ENCODE data around the gene SPIRE2.
"Not testable (repeated sequence)": the region's sequence is repeated elsewhere in the genome, so short reads cannot be mapped to it uniquely, and the experiment has no call there.

The SPIRE2 gene, protein sequence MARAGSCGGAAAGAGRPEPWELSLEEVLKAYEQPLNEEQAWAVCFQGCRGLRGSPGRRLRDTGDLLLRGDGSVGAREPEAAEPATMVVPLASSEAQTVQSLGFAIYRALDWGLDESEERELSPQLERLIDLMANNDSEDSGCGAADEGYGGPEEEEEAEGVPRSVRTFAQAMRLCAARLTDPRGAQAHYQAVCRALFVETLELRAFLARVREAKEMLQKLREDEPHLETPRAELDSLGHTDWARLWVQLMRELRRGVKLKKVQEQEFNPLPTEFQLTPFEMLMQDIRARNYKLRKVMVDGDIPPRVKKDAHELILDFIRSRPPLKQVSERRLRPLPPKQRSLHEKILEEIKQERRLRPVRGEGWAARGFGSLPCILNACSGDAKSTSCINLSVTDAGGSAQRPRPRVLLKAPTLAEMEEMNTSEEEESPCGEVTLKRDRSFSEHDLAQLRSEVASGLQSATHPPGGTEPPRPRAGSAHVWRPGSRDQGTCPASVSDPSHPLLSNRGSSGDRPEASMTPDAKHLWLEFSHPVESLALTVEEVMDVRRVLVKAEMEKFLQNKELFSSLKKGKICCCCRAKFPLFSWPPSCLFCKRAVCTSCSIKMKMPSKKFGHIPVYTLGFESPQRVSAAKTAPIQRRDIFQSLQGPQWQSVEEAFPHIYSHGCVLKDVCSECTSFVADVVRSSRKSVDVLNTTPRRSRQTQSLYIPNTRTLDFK

DNA sequence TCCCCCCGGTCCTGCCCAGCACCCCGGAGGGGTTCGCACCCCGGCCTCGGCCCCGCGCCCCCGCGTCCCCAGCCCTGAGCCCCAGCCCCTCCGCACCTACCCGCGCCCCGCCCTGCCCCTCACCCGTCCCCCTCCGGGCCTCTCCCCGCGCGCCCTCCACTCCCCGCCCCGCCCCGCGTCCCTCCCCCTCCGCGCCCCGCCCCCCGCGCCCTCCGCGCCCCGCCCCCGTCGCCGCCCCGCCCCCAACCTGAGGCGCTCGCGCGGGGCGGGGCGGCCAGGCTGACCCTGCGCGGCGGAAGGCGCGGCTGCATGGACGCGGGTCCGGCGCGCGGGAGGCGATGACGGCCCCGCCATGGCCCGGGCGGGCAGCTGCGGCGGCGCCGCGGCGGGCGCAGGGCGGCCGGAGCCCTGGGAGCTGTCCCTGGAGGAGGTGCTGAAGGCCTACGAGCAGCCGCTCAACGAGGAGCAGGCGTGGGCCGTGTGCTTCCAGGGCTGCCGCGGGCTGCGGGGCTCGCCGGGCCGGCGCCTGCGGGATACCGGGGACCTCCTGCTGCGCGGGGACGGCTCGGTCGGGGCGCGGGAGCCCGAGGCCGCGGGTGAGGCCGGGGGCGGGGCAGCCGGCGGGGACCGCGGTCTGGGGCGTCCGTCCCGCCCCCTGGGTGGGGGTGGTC lies at the start of gene SPIRE2:
TSS of gene SPIRE2 (plus strand) at position 277 of the 671 bp plus-strand sequence. CDS start at position 353, 76 bp downstream.
- H3K4me1 ChIP-seq (ENCODE audit: control insufficient read depth, insufficient read depth, low read length, unreplicated experiment) = peaks cover 13% of the 10 kb centered on the region
- H3K79me2 ChIP-seq (ENCODE audit: control insufficient read depth, insufficient read depth, low read length, unreplicated experiment) = no peaks in the 10 kb centered on the region
- peak within 1 kb of the TSS; percentile 38 for H2AFZ ChIP-seq (ENCODE audit: low read length, unreplicated experiment)
- H3K27ac ChIP-seq (ENCODE audit: low read depth, low read length) = peak within 1 kb of the TSS; percentile 12; the same call in 1 of the 2 replicates
- no peaks in the 10 kb centered on the region for H3K27me3 ChIP-seq (ENCODE audit: insufficient read depth, low read length)
- H3K4me3 ChIP-seq (ENCODE audit: low read depth, low read length) = peak within 1 kb of the TSS; percentile 83
- H3K36me3 ChIP-seq (ENCODE audit: insufficient read depth, low read length) = no peaks in the 10 kb centered on the region

DNA sequence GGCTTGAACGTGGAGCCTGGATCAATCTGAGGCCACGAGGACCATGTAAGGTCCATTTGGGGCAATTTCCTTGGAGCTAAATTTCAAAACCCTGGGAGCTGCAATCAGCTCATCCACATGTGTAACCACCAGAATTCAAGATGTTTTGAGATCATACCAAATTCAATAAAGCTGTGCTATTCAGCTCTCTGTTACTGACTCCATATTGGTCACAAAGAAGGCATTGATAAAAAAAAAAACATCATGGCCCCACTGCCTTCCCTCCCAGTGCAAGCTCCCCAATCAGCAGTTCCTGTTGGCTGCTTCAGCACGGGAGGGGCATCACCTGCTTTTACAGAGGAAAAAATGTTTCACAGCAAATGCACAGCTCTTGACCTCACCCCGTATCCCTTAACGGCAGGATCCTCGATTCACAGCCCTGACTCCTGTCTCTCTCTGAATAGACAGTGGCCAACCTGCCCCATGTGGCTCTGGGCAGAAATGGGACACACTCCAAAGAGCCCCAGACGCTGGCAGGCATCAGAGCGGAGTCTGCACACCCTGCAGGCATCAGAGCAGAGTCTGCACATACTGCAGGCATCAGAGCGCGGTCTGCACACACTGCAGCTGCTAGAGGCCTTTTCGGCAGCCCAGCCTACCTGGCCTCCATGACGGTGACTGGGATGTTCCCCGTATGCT lies 48.9 kb upstream of the SPIRE2 start:
- Histone ChIP-seq H3K27me3 (ENCODE audit: insufficient read depth, low read length) (no peaks in the 10 kb centered on the region), H3K79me2 (ENCODE audit: control insufficient read depth, insufficient read depth, low read length, unreplicated experiment) (no peaks in the 10 kb centered on the region), H3K36me3 (ENCODE audit: insufficient read depth, low read length) (peaks cover 18% of the 10 kb centered on the region; the same call in 1 of the 2 replicates), H3K4me1 (ENCODE audit: control insufficient read depth, insufficient read depth, low read length, unreplicated experiment) (no peaks in the 10 kb centered on the region), H3K27ac (ENCODE audit: low read depth, low read length) (no peak overlapping the region), H2AFZ (ENCODE audit: low read length, unreplicated experiment) (no peak overlapping the region), H3K4me3 (ENCODE audit: low read depth, low read length) (no peak overlapping the region)

DNA sequence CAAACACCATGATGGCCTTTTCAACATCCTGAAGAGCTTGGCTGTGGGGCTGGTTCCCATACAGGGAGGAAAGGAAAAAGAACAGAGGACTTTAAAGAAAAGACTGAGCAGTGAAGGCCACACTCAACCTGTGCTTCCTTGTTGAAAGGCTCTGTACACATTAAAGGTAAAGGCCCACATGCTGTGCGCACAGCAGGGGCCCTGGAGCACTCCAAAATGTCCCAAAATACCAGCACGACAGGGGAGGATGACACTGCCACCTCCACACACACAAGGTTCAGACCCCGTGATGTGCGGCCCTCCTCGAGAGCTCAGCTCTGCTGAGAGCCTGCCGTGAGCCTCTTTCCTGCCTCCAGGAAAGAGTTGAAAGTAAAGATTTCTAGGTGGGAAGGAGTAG lies 48.4 kb upstream of the SPIRE2 start:
- H3K79me2 ChIP-seq (ENCODE audit: control insufficient read depth, insufficient read depth, low read length, unreplicated experiment) = no peaks in the 10 kb centered on the region
- no peaks in the 10 kb centered on the region for H3K27me3 ChIP-seq (ENCODE audit: insufficient read depth, low read length)
- H3K4me1 ChIP-seq (ENCODE audit: control insufficient read depth, insufficient read depth, low read length, unreplicated experiment) = no peaks in the 10 kb centered on the region
- H3K4me3 ChIP-seq (ENCODE audit: low read depth, low read length) = no peak overlapping the region
- no peak overlapping the region for H2AFZ ChIP-seq (ENCODE audit: low read length, unreplicated experiment)
- H3K27ac ChIP-seq (ENCODE audit: low read depth, low read length) = no peak overlapping the region
- peaks cover 19% of the 10 kb centered on the region; the same call in 1 of the 2 replicates for H3K36me3 ChIP-seq (ENCODE audit: insufficient read depth, low read length)

DNA sequence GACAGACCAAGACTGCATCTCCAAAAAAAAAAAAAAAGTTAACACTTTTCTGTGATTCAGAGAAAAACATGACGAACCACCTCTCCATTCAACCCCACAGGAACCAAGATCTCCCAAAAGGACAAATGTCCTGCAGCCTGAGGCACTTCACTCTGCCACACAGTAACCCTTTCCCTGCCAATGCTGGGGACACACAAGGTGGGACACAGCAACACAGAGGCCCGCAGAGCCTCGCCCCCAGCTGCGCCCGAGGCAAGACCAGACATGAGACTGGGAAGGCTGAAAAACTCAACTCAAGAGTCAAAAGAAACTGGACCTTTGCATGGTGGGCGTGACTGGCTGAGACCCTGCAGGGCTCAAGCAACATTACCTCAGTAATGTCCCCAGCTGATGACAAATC lies 45.8 kb upstream of the SPIRE2 start:
- H3K36me3 ChIP-seq (ENCODE audit: insufficient read depth, low read length) = peaks cover 11% of the 10 kb centered on the region; the same call in 1 of the 2 replicates
- H3K4me3 ChIP-seq (ENCODE audit: low read depth, low read length) = no peak overlapping the region
- H3K4me1 ChIP-seq (ENCODE audit: control insufficient read depth, insufficient read depth, low read length, unreplicated experiment) = no peaks in the 10 kb centered on the region
- H3K79me2 ChIP-seq (ENCODE audit: control insufficient read depth, insufficient read depth, low read length, unreplicated experiment) = no peaks in the 10 kb centered on the region
- H3K27ac ChIP-seq (ENCODE audit: low read depth, low read length) = no peak overlapping the region
- H2AFZ ChIP-seq (ENCODE audit: low read length, unreplicated experiment) = no peak overlapping the region
- H3K27me3 ChIP-seq (ENCODE audit: insufficient read depth, low read length) = no peaks in the 10 kb centered on the region

DNA sequence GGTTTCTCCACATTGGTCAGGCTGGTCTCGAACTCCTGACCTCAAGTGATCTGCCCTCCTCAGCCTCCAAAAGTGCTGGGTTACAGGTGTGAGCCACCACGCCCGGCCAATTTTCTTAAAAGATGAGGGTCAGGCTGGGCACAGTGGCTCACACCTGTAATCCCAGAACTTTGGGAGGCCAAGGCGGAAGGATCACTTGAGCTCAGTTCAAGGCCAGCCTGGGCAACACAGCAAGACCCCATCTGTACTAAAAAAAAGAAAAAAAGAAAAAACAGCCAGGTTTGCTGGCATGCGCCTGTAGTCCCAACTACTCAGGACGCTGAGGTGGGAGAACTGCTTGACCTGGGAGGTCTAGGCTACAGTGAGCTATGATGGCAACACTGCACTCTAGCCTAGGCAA lies 44.3 kb upstream of the SPIRE2 start:
- not testable (repeated sequence) for H3K36me3 ChIP-seq (ENCODE audit: insufficient read depth, low read length); H3K4me1 ChIP-seq (ENCODE audit: control insufficient read depth, insufficient read depth, low read length, unreplicated experiment); H3K27ac ChIP-seq (ENCODE audit: low read depth, low read length); H3K79me2 ChIP-seq (ENCODE audit: control insufficient read depth, insufficient read depth, low read length, unreplicated experiment); H3K27me3 ChIP-seq (ENCODE audit: insufficient read depth, low read length); H3K4me3 ChIP-seq (ENCODE audit: low read depth, low read length); H2AFZ ChIP-seq (ENCODE audit: low read length, unreplicated experiment)

DNA sequence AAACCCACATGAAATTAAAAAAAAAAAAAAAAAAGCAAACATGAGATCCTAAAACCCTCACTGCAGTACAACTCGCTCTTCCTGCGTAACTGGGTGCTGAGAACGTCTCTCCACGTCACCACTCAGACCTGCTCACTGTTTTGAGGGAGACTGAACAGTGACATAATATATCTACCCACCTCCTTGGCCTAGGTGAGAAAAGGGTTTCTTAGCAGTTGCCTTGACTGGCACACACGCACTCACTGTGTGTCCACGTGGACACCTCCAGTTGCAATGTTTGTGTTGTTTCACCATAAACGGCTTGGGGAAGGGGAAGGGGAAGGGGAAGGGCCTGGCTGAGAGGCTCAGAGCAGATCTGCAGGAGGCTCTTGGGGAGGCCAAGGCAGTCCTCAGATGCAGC lies 43.9 kb upstream of the SPIRE2 start:
- H3K27ac ChIP-seq (ENCODE audit: low read depth, low read length) = no peak overlapping the region
- H3K79me2 ChIP-seq (ENCODE audit: control insufficient read depth, insufficient read depth, low read length, unreplicated experiment) = no peaks in the 10 kb centered on the region
- H3K27me3 ChIP-seq (ENCODE audit: insufficient read depth, low read length) = no peaks in the 10 kb centered on the region
- no peak overlapping the region for H3K4me3 ChIP-seq (ENCODE audit: low read depth, low read length)
- peaks cover 6% of the 10 kb centered on the region; the same call in 1 of the 2 replicates for H3K36me3 ChIP-seq (ENCODE audit: insufficient read depth, low read length)
- H3K4me1 ChIP-seq (ENCODE audit: control insufficient read depth, insufficient read depth, low read length, unreplicated experiment) = no peaks in the 10 kb centered on the region
- no peak overlapping the region for H2AFZ ChIP-seq (ENCODE audit: low read length, unreplicated experiment)

DNA sequence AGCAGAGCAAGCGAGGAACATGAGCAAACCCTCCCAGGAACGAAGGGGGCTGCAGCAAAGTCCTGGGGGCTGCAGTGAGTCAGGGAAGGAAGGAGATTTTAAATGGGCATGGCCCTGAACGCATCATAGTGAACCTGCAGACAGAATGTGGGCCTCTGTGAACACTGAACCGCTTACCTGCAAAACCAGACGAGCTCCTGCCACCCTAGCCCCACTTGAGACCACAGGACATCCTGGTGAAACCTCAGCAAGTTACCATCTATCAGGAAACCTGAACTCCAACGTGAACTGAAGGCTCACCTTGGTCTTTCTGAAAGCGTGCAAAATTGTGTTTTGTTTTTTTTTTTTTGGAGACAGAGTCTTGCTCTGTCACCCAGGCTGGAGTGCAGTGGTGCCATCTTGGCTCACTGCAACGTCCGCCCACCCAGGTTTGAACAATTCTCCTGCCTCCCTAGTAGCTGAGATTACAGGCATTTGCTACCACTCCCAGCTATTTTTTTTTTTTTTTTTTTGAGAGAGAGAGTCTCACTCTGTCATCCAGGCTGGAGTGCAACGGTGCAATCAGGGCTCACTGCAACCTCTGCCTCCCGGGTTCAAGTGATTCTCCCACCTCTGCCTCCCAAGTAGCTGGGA lies 42.6 kb upstream of the SPIRE2 start:
- no peaks in the 10 kb centered on the region for H3K27me3 ChIP-seq (ENCODE audit: insufficient read depth, low read length)
- no peaks in the 10 kb centered on the region for H3K4me1 ChIP-seq (ENCODE audit: control insufficient read depth, insufficient read depth, low read length, unreplicated experiment)
- no peaks in the 10 kb centered on the region for H3K79me2 ChIP-seq (ENCODE audit: control insufficient read depth, insufficient read depth, low read length, unreplicated experiment)
- no peak overlapping the region for H3K4me3 ChIP-seq (ENCODE audit: low read depth, low read length)
- H3K27ac ChIP-seq (ENCODE audit: low read depth, low read length) = no peak overlapping the region
- H3K36me3 ChIP-seq (ENCODE audit: insufficient read depth, low read length) = peaks cover 6% of the 10 kb centered on the region; the same call in 1 of the 2 replicates
- no peak overlapping the region for H2AFZ ChIP-seq (ENCODE audit: low read length, unreplicated experiment)

DNA sequence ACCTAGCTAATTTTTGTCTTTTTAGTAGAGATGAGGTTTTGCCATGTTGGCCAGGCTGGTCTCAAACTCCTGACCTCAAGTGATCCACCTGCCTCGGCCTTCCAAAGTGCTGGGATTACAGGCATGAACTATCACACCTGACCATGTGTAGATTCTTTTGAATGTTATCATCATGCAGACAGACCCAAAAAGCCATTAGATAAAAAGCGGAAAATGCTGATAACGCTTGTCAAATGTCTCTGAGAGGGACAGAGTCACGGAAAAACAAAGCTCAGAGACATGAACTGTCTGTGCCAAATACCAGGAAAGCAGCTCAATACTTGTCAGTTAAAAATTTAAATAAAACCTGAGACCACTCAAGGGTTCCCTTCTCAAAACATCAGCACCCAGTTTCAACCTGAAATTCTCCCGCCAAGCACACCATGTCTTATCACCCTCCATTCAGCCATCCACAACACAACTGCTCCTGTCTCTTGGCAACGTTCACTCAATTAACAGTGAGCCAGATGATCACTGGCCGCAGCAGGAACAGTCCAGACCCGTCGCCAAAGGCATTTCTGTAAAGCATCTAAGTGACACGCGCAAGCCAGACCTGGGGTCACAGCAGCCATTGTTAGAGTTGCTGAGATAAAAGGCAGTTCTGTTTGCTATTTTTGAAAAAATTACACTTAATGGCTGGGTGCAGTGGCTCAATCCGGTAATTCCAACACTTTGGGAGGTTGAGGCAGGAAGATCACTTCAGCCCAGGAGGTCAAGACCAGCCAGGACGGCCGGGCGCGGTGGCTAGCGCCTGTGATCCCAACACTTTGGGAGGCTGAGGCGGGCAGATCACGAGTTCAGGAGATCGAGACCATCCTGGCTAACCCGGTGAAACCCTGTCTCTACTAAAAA lies 41.6 kb upstream of the SPIRE2 start:
- no peaks in the 10 kb centered on the region for H3K79me2 ChIP-seq (ENCODE audit: control insufficient read depth, insufficient read depth, low read length, unreplicated experiment)
- no peak overlapping the region for H3K4me3 ChIP-seq (ENCODE audit: low read depth, low read length)
- H3K27ac ChIP-seq (ENCODE audit: low read depth, low read length) = no peak overlapping the region
- H3K36me3 ChIP-seq (ENCODE audit: insufficient read depth, low read length) = peaks cover 10% of the 10 kb centered on the region; the same call in 1 of the 2 replicates
- no peak overlapping the region for H2AFZ ChIP-seq (ENCODE audit: low read length, unreplicated experiment)
- no peaks in the 10 kb centered on the region for H3K4me1 ChIP-seq (ENCODE audit: control insufficient read depth, insufficient read depth, low read length, unreplicated experiment)
- H3K27me3 ChIP-seq (ENCODE audit: insufficient read depth, low read length) = no peaks in the 10 kb centered on the region

DNA sequence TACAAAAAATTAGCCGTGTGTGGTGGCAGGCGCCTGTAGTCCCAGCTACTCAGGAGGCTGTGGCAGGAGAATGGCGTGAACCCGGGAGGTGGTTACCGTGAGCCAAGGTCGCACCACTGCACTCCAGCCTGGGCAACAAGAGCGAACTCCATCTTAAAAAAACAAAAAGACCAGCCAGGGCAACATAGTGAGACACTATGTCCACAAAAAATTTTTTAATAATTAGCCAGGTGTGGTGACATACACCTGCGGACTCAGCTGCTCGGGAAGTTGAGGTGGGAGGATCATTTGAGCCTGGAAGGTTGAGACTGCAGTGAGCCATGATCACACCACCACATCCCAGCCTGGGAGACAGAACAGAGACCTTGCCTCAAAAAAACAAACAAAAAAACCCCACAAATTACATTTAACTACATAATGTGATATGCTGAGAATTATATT lies 40.9 kb upstream of the SPIRE2 start:
- Histone ChIP-seq H3K36me3 (ENCODE audit: insufficient read depth, low read length) (peaks cover 10% of the 10 kb centered on the region; the same call in 1 of the 2 replicates), H3K27me3 (ENCODE audit: insufficient read depth, low read length) (no peaks in the 10 kb centered on the region), H3K4me1 (ENCODE audit: control insufficient read depth, insufficient read depth, low read length, unreplicated experiment) (no peaks in the 10 kb centered on the region), H3K27ac (ENCODE audit: low read depth, low read length) (no peak overlapping the region), H2AFZ (ENCODE audit: low read length, unreplicated experiment) (no peak overlapping the region), H3K4me3 (ENCODE audit: low read depth, low read length) (no peak overlapping the region), H3K79me2 (ENCODE audit: control insufficient read depth, insufficient read depth, low read length, unreplicated experiment) (no peaks in the 10 kb centered on the region)

All from ACC112 (cell line).